HEK293T (cell line): ENCODE measurements around the gene PSMA7.
"Not testable (repeated sequence)": the region's sequence is repeated elsewhere in the genome, so short reads cannot be mapped to it uniquely, and the experiment has no call there.

ENCODE experiments used
- CTCF ChIA-PET: fragments of 350-600 bp; formaldehyde crosslinking; extraction: SDS; loops from one replicate; lab custom pipeline; 2021; ENCODE audit warnings: antibody characterized with exemption, inconsistent platforms; lab: Yijun Ruan, JAX
- POLR2A ChIA-PET: fragments of 350-600 bp; formaldehyde crosslinking; extraction: SDS; loops from one replicate; lab custom pipeline; 2020; ENCODE audit warnings: antibody characterized with exemption, inconsistent platforms; lab: Yijun Ruan, JAX
- DNase-seq: peaks from one replicate; pipeline ENCODE4 v3.0.0; 2012; ENCODE audit warnings: mixed read lengths; ENCODE audit errors: extremely low spot score
- ARNT ChIP-seq: fragments of 450-650 bp; IDR thresholded peaks from 2 replicates; pipeline ENCODE4 v1.6.1; 2017; ENCODE audit warnings: mild to moderate bottlenecking
- BHLHE40 ChIP-seq: fragments of 450-650 bp; IDR thresholded peaks from 2 replicates; pipeline ENCODE4 v1.6.1; 2016; ENCODE audit warnings: mild to moderate bottlenecking, moderate library complexity, borderline replicate concordance
- CTBP1 ChIP-seq: fragments of 450-650 bp; IDR thresholded peaks from 2 replicates; pipeline ENCODE4 v1.6.1; 2016; ENCODE audit warnings: borderline replicate concordance
- ELF4 ChIP-seq: fragments of 450-650 bp; IDR thresholded peaks from 2 replicates; pipeline ENCODE4 v1.6.1; 2017; ENCODE audit warnings: antibody characterized with exemption
- FOXA1 ChIP-seq: fragments of 450-650 bp; IDR thresholded peaks from 2 replicates; pipeline ENCODE4 v1.6.1; 2016; ENCODE audit warnings: mild to moderate bottlenecking
- FOXK2 ChIP-seq: fragments of 450-650 bp; IDR thresholded peaks from 2 replicates; pipeline ENCODE4 v1.6.1; 2016; ENCODE audit warnings: mild to moderate bottlenecking
- FOXM1 ChIP-seq: fragments of 450-650 bp; IDR thresholded peaks from 2 replicates; pipeline ENCODE4 v1.6.1; 2017; ENCODE audit warnings: mild to moderate bottlenecking, borderline replicate concordance
- HDGF ChIP-seq: fragments of 450-650 bp; IDR thresholded peaks from 2 replicates; pipeline ENCODE4 v1.6.1; 2017; ENCODE audit warnings: antibody characterized with exemption, borderline replicate concordance
- L3MBTL2 ChIP-seq: fragments of 450-650 bp; conservative IDR thresholded peaks from 2 replicates; pipeline ENCODE4 v1.6.1; 2016; ENCODE audit warnings: mild to moderate bottlenecking
- LEF1 ChIP-seq: fragments of 450-650 bp; IDR thresholded peaks from 2 replicates; pipeline ENCODE4 v1.6.1; 2017; ENCODE audit warnings: mild to moderate bottlenecking, borderline replicate concordance
- NFRKB ChIP-seq: fragments of 450-650 bp; IDR thresholded peaks from 2 replicates; pipeline ENCODE4 v1.6.1; 2016; ENCODE audit warnings: mild to moderate bottlenecking, moderate library complexity
- PKNOX1 ChIP-seq: fragments of 450-650 bp; IDR thresholded peaks from 2 replicates; pipeline ENCODE4 v1.6.1; 2016
- SP1 ChIP-seq: fragments of 450-650 bp; IDR thresholded peaks from 2 replicates; pipeline ENCODE4 v1.6.1; 2017
- SUZ12 ChIP-seq: fragments of 450-650 bp; IDR thresholded peaks from 2 replicates; pipeline ENCODE4 v1.6.1; 2016; ENCODE audit warnings: mild to moderate bottlenecking
- TARDBP ChIP-seq: fragments of 450-650 bp; IDR thresholded peaks from 2 replicates; pipeline ENCODE4 v1.6.1; 2016
- ZNF384 ChIP-seq: fragments of 450-650 bp; IDR thresholded peaks from 2 replicates; pipeline ENCODE4 v1.6.1; 2016

PSMA7 gene

GRCh38 chr20:62116558-62117361, 26.4 kb downstream of the PSMA7 start:
- no peak for DNase-seq
- CTCF ChIA-PET = interaction anchor here (0.7 kb wide), 1 partner anchor 16 kb away, joined by 4 read pairs; no protein-coding TSS in a partner anchor
- no peak for TF ChIP-seq SP1
- TF ChIP-seq FOXM1 = no peak
- no peak for TF ChIP-seq L3MBTL2
- TF ChIP-seq TARDBP = no peak
- no peak for TF ChIP-seq PKNOX1
- TF ChIP-seq FOXA1 = no peak
- TF ChIP-seq CTBP1 = no peak
- TF ChIP-seq HDGF = no peak
- no peak for TF ChIP-seq FOXK2
- no peak for TF ChIP-seq LEF1
- TF ChIP-seq BHLHE40 = no peak
- TF ChIP-seq ARNT = no peak
- TF ChIP-seq ZNF384 = no peak
- TF ChIP-seq ELF4 = no peak
- POLR2A ChIA-PET = no interaction called here

- ChIA-PET CTCF (interaction anchor here (0.7 kb wide), 1 partner anchor 15 kb away, joined by 4 read pairs; no protein-coding TSS in a partner anchor), POLR2A (interaction anchor here (1.1 kb wide), 1 partner anchor 50 kb away, joined by 3 read pairs; no protein-coding TSS in a partner anchor)
- DNase-seq = not testable (repeated sequence)
These were observed 27.3 kb downstream of the PSMA7 start for GRCh38 chr20:62115800-62116407.

- POLR2A ChIA-PET = interaction anchor here (1.1 kb wide), 1 partner anchor 49 kb away, joined by 3 read pairs; no protein-coding TSS in a partner anchor
- CTCF ChIA-PET = no interaction called here
- no peak for DNase-seq
- TF ChIP-seq LEF1 (no peak), NFRKB (no peak), L3MBTL2 (no peak), ARNT (no peak), SUZ12 (no peak), BHLHE40 (no peak), ZNF384 (no peak), HDGF (no peak), TARDBP (no peak), ELF4 (no peak), FOXA1 (no peak), SP1 (no peak), FOXK2 (no peak), CTBP1 (no peak), FOXM1 (no peak), PKNOX1 (no peak)
These were observed 28.3 kb downstream of the PSMA7 start for GRCh38 chr20:62114894-62115293.

GRCh38 chr20:62112368-62112767, 30.8 kb downstream of the PSMA7 start:
- no peak for TF ChIP-seq HDGF
- TF ChIP-seq ZNF384 = no peak
- TF ChIP-seq FOXM1 = no peak
- no peak for TF ChIP-seq SP1
- TF ChIP-seq FOXA1 = no peak
- no peak for TF ChIP-seq TARDBP
- no peak for TF ChIP-seq SUZ12
- no peak for TF ChIP-seq BHLHE40
- TF ChIP-seq L3MBTL2 = no peak
- TF ChIP-seq ELF4 = no peak
- no peak for TF ChIP-seq NFRKB
- no peak for TF ChIP-seq PKNOX1
- no peak for TF ChIP-seq LEF1
- POLR2A ChIA-PET = no interaction called here
- DNase-seq = no peak
- CTCF ChIA-PET = no interaction called here

GRCh38 chr20:62111148-62111547, 32.0 kb downstream of the PSMA7 start:
- ChIA-PET CTCF (no interaction called here), POLR2A (no interaction called here)
- TF ChIP-seq ELF4 = no peak
- TF ChIP-seq CTBP1 = no peak
- no peak for TF ChIP-seq FOXM1
- no peak for TF ChIP-seq L3MBTL2
- no peak for TF ChIP-seq FOXK2
- TF ChIP-seq BHLHE40 = no peak
- TF ChIP-seq SUZ12 = no peak
- no peak for TF ChIP-seq FOXA1
- TF ChIP-seq LEF1 = no peak
- TF ChIP-seq HDGF = no peak
- no peak for TF ChIP-seq SP1
- TF ChIP-seq NFRKB = no peak
- no peak for TF ChIP-seq TARDBP
- no peak for TF ChIP-seq PKNOX1
- no peak for TF ChIP-seq ARNT
- TF ChIP-seq ZNF384 = no peak
- no peak for DNase-seq
